Measurements from ENCODE around the gene STAMBPL1. TPM values are rescaled to one million over a fixed set of nuclear protein-coding genes. Genes with fewer than 3 reads are reported as not detected.

The STAMBPL1 gene
- total RNA-seq, 1 experiment from 2014 or later = 25.2 TPM

DNA sequence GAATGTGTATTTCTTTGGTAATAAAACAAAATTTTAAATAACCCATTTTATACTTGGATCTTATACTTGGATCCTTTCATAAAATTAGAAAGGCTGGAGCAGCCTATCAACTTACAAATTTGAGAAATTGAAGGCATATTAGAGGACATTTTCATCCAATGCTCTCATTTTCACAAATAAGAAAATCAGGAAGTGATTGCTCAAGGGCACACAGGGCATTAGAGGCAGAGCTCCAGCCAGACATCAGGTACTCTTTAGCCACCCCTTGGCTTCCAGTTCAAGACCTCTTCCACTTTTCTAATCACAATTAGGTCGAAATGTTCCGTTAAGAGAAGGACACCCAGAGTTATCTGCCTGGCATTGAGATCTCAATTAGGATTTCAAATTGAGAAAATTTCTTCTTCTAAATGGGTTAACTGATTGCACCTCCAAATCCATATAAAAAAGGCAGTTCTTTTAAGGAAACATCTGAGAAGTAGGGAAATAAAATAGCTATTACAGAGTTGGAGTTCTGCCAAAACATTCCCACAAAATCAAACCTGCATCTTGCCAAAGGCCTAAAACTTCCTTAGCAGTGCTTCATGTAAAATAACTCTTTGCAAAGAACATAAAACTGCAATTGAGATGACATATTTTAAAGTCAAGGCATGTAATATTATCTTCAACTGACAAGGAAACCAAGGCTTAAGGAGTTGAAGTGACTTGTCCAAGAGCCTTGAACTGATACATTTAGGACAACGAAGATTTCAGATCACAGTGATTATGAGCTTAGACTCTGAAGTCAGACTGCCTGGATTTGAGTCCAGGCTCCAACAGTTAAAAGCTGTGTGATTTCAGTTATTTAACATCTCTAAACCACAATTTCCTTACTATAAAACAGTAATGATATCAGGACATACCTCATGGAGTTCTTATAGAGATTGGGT is 70.1 kb downstream of the STAMBPL1 start:
- no peaks in the 10 kb centered on the region for H3K36me3 ChIP-seq (ENCODE audit: control insufficient read depth, insufficient read depth, low read length)
- in situ Hi-C loops (cut with HindIII; ENCODE audit: low pct_unique_long_range_greater_than_20kb, low sequenced_read_pairs) = no loop called here
- ChIA-PET CTCF (no interaction called here), POLR2A (no interaction called here)
- H3K9me3 ChIP-seq (ENCODE audit: control insufficient read depth, insufficient read depth, low read depth, low read length) = no peaks in the 10 kb centered on the region
- no peak for ATAC-seq
- TF ChIP-seq SIN3A (IDR thresholded peaks at IDR 0.05; ENCODE audit: borderline replicate concordance, insufficient read depth, low read depth, low read length) = no peak
- no peak for TF ChIP-seq POLR2AphosphoS5 (IDR thresholded peaks at IDR 0.05; ENCODE audit: low read depth, low read length)
- no peak for TF ChIP-seq TCF7L2 (IDR thresholded peaks at IDR 0.05; ENCODE audit: low read depth, low read length)
- TF ChIP-seq, protein P1, sequence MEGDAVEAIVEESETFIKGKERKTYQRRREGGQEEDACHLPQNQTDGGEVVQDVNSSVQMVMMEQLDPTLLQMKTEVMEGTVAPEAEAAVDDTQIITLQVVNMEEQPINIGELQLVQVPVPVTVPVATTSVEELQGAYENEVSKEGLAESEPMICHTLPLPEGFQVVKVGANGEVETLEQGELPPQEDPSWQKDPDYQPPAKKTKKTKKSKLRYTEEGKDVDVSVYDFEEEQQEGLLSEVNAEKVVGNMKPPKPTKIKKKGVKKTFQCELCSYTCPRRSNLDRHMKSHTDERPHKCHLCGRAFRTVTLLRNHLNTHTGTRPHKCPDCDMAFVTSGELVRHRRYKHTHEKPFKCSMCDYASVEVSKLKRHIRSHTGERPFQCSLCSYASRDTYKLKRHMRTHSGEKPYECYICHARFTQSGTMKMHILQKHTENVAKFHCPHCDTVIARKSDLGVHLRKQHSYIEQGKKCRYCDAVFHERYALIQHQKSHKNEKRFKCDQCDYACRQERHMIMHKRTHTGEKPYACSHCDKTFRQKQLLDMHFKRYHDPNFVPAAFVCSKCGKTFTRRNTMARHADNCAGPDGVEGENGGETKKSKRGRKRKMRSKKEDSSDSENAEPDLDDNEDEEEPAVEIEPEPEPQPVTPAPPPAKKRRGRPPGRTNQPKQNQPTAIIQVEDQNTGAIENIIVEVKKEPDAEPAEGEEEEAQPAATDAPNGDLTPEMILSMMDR (IDR thresholded peaks at IDR 0.05) = no peak
- TF ChIP-seq REST (IDR thresholded peaks at IDR 0.05; ENCODE audit: insufficient read depth in 1 of 2, low read depth in 2 of 2, low read length in 1 of 2) = no peak
- no TSS peak for BruUV-seq (replicated peaks)
- H3K4me1 ChIP-seq (ENCODE audit: control insufficient read depth, insufficient read depth, low read length) = no peaks in the 10 kb centered on the region
- H3K27me3 ChIP-seq (ENCODE audit: control insufficient read depth, insufficient read depth, low read length) = no peaks in the 10 kb centered on the region
- no peak overlapping the region for H3K4me3 ChIP-seq (ENCODE audit: low read depth in 2 of 2, low read length in 2 of 2)
- no peak for DNase-seq (ENCODE audit: low read depth, low spot score)
- intact Hi-C loops (cut with micrococcal nuclease; ENCODE audit: unreplicated experiment) = no loop called here
- H3K27ac ChIP-seq (ENCODE audit: low read length) = no peak overlapping the region

DNA sequence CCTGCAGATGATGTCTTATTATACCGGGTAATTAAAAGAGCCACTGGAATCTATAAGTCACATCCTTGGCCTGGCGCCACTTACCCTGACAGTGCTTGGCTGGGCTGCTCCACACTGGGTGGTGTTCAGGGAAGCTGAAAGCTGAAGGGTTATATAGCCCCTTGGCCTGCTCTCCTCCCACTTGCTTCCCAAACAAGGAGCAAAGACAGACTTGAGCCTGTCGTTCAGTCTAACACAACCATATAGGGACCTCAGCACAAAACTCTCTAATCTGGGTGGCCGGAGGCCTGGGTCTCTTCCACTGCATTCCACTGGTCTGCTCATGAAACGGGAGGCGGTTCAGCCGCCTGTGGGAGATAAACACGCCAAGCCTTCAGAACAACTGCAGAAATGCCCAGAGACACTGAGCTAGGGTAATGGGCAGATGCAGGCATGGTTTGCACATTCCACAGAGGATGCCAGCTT is 72.6 kb downstream of the STAMBPL1 start, which contains the start of gene ACTA2:
Gene ACTA2 (minus strand): TSS at position 127 of the 465 bp plus-strand sequence. CDS start 3,843 bp downstream, outside the sequence.
- Histone ChIP-seq H3K36me3 (ENCODE audit: control insufficient read depth, insufficient read depth, low read length) (no peaks in the 10 kb centered on the region), H3K4me3 (ENCODE audit: low read depth in 2 of 2, low read length in 2 of 2) (no peak within 1 kb of the TSS), H3K27me3 (ENCODE audit: control insufficient read depth, insufficient read depth, low read length) (no peaks in the 10 kb centered on the region), H3K9me3 (ENCODE audit: control insufficient read depth, insufficient read depth, low read depth, low read length) (no peaks in the 10 kb centered on the region), H3K27ac (ENCODE audit: low read length) (no peak within 1 kb of the TSS), H3K4me1 (ENCODE audit: control insufficient read depth, insufficient read depth, low read length) (no peaks in the 10 kb centered on the region)
- ChIA-PET CTCF (no interaction called here), POLR2A (no interaction called here)
- no peak for ATAC-seq
- DNase-seq (ENCODE audit: low read depth, low spot score) = no peak
- in situ Hi-C loops (cut with HindIII; ENCODE audit: low pct_unique_long_range_greater_than_20kb, low sequenced_read_pairs) = no loop called here
- intact Hi-C loops (cut with micrococcal nuclease; ENCODE audit: unreplicated experiment) = no loop called here
- no TSS peak for BruUV-seq (replicated peaks)
- TF ChIP-seq, protein P1 (IDR thresholded peaks at IDR 0.05) = no peak
- TF ChIP-seq REST (IDR thresholded peaks at IDR 0.05; ENCODE audit: insufficient read depth in 1 of 2, low read depth in 2 of 2, low read length in 1 of 2) (no peak), TCF7L2 (IDR thresholded peaks at IDR 0.05; ENCODE audit: low read depth, low read length) (no peak)
